ENCODE measurements around the gene PCBP3.
"Not testable (repeated sequence)": the region's sequence is repeated elsewhere in the genome, so short reads cannot be mapped to it uniquely, and the experiment has no call there.

PCBP3 gene

GRCh38 chr21:45635271-45636151, 8.0 kb upstream of the PCBP3 start:
- DNase-seq = no peak

DNA sequence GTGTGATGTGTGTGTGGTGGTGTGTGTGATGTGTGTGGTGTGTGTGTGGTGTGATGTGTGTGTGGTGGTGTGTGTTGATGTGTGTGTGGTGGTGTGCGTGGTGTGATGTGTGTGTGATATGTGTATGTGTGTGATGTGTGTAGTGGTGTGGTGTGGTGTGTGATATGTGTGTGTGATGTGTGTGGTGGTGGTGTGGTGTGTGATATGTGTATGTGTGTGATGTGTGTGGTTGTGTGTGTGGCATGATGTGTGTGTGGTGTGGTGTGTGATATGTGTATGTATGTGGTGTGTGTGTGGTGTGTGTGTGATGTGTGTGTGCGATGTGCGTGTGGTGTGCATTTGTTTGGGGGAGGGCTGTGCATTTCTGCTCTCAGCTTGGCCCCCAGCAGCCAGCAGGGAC, 7.1 kb upstream of the PCBP3 start:
- DNase-seq = no peak

DNA sequence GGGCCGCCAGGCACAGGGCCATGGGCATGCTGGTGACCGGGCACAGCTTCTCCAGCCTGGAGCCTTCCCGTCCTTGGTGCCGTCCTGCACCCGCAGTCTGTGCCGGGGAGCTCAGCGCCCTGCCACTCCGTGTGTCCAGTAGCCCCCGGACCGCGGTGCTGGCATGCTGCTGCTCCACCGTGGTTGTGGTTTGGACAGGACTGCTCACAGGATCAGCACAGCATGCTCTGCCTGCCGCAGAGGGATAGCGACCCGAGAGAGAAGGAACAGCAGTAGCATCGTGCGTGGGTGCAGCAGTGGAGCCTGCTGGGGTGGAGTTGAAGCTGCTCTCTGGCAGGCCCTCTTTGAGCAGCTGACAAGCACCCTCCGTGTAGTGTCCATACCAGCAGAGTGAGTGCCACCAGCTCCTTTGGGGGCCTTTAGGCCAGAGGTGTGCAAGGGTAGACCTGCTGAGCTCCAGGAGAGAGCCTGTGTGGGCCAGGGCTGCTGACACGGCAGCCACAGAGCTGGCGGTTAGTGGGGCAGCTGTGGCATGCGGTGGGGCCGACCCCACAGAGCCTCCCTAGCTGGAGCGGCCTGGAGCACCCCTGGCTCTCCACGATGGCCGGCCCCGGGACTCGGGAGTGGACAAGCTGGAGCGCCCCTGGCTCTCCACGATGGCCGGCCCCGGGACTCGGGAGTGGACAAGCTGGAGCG, 6.4 kb upstream of the PCBP3 start:
- peak; percentile 62 for DNase-seq

DNA sequence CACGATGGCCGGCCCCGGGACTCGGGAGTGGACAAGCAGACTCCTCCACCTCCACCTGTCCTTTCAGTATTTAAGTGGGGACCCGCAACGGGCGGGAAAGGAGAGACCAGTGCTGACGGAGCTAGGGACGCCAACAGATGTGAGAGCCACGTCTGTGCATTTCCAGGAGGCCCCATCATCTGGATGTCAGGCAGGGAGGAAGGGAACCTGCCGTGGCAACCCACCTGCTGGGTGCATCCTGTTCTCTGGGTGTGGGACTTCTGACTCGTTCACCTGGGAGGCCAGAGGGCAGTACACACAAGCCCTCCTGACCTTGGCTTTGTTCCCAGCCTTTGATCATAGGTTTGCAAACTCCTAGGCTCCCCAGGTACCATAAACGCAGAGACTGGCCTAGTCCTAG, 5.6 kb upstream of the PCBP3 start:
- peak; percentile 57 for DNase-seq

DNA sequence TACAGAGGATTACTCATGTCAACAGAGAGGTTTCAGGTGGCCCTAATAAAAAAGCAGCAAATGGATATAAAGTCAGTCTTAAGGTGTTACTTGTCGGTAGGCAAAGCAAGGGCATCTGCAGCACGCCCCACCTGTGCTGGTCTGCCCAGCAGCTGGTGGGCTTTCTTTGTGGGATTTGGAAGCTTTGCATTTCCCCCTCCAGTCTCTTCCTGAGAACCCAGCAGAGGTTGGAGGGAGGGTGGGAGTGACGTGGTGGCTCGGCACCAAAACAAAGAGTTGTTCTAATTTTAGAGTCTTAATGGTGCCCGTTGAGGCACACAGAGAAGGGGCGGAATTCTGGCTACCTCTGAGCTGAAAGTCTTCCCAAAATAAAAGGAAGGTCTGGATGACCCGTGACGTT, 4.8 kb upstream of the PCBP3 start:
- DNase-seq = peak; percentile 52

- peak; percentile 59 for DNase-seq
These were observed 4.1 kb upstream of the PCBP3 start for GRCh38 chr21:45639206-45640000.

DNA sequence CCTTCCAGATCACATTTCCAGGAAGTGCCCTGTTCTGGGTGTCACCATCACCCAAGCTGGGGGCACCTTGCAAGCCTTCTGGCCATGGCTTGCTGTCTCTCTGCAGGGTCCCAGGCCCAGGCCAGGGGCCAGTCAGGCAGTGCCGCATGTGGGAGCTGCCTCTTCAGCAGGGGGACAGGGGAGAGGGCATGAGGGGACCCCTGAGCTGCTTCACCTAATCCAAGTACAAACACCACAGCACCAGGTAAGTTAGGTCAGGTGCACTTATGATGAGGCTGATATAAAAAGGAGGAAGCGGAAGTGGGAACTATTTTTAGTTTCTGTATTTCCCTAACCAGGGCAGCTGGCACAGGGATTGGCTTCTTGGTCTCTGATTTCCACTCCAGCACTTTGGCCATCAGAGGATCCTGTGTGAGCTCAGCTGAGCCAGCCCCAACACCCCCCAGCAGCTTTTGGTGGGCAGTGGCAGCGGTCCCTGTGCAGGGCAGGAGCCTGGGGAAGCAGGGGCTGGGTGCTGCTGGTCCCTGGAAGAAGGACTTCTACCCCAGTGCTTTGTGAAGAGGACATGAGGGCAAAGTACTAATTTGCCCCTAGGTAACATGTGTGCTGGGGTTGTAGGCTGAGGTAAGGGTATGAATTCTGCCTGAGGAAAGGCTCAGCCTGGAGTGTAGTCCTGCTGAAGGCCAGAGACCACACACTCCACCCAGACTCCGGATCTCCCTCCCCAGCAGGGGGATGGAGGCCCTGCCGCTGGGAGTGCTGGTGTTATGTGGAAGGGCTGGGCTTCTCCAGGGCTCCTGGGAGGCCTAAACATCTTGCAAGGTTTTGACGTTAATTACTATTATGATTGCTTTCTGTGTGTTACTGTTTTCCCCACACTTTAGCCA, 3.3 kb upstream of the PCBP3 start:
- DNase-seq = peak; percentile 63

- DNase-seq = peak; percentile 74
These were observed 2.5 kb upstream of the PCBP3 start for GRCh38 chr21:45640888-45641479.

GRCh38 chr21:45641480-45642035, 2.0 kb upstream of the PCBP3 start:
- DNase-seq = peak; percentile 60

- DNase-seq = no peak
These were observed 1.3 kb upstream of the PCBP3 start for GRCh38 chr21:45642122-45642813.

GRCh38 chr21:45644041-45644906, 749 bp downstream of the PCBP3 start:
- DNase-seq = no peak

GRCh38 chr21:45651921-45652320, 8.4 kb downstream of the PCBP3 start:
- no peak for DNase-seq

- DNase-seq = no peak
These were observed 11.6 kb downstream of the PCBP3 start for GRCh38 chr21:45655124-45655523.

- not testable (repeated sequence) for DNase-seq
These were observed 12.6 kb downstream of the PCBP3 start for GRCh38 chr21:45656114-45656513.

DNA sequence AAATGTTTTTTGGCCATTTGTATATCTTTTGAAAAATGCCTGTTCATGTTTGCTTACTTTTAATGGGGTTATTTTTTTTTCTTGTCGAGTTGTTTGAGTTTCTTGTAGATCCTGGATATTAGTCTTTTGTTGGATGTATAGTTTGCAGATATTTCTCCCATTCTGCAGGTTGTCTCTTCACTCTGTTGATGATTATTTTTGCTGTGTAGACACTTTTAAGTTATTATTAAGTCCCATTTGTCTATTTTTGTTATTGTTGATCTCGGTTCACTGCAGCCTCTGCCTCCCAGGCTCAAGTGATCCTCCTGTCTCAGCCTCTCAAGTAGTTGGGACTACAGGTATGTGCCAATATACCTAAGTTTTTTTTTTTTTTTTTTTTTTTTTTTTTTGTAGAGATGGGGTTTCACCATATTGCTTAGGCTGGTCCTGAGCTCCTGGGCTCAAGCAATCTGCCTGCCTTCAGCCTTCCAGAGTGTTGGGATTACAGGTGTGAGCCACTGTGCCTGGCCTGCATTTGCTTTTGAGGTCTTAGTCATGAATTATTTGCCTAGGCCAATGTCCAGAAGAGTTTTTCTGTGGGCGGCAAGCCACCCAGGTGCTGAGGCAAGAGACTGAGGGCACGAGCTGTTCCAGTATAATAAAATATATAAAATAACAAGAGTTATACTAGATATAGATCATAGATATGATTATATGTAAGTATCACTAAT, 18.5 kb downstream of the PCBP3 start:
- DNase-seq = not testable (repeated sequence)

DNA sequence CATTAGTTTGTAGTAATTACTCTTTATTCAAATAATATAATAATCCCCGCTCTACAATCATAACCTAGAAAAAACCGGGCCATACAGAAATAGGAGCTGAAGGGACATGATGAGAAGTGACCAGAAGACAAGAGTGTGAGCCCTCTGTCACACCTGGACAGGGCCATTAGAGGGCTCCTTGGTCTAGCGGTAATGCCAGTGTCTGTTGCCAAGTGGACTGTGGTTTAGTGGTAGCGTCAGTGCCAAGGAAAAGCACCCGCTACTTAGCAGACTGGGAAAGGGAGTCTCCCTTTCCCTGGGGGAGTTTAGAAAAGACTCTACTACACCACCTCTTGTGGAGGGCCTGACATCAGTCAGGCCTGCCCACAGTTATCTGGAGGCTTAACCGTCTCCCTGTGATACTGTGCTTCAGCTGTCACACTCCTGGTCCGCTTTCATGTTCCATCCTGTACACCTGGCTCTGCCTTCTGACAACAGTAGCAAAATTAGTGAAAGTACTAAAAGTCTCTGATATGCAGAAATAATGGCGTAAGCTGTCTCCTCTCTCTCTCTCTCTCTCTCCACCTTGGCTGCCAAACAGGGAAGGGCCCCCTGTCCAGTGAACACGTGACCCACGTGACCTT, 19.2 kb downstream of the PCBP3 start:
- DNase-seq = not testable (repeated sequence)

GRCh38 chr21:45669382-45669781, 25.9 kb downstream of the PCBP3 start:
- DNase-seq = no peak

DNA sequence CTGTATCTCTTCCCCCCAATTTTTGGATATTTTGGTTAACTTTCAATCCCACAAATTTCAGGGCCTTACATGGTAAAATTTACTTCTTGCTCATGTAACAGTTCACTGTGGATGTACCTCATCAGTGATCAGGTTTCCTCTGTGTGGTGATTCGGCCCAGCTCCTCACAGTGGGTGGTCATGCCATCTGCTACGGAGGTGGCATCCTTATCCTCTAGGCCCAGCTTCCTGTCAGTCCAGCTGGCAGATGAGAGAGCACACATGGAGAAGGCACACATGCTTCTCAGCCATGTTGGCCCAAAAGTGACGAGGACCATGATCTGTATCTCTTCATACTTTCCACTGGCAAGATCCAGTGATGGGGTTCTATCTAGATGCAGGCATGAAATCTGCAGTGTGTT, 27.2 kb downstream of the PCBP3 start:
- DNase-seq = no peak

GRCh38 chr21:45678790-45679189, 35.3 kb downstream of the PCBP3 start:
- DNase-seq = not testable (repeated sequence)

Measured in activated effector memory CD4-positive, alpha-beta T cell treated with anti-CD3 and anti-CD28 coated beads, Interleukin-2, amount 50 U/mL, for 16 hours (primary cell).